Sigmoid colon (tissue), 7 donors: ENCODE data around the gene ARHGDIB. TPM values are rescaled to one million over a fixed set of nuclear protein-coding genes. Genes with fewer than 3 reads are reported as not detected.

Experiments
- DNase-seq: peaks from one replicate; pipeline ENCODE4 v3.0.0-alpha.2; 2019
- H3K27ac ChIP-seq, 4 donors: fragments of 200-600 bp; sonication (generic); one replicate each; pipeline ENCODE4 v1.5.1; 2016 to 2019; ENCODE audit warnings: mild to moderate bottlenecking in 1 of 4
- H3K27me3 ChIP-seq, 3 donors: fragments of 200-600 bp; sonication (generic); one replicate each; pipeline ENCODE4 v1.5.1; 2019; ENCODE audit warnings: mild to moderate bottlenecking in 1 of 3
- H3K36me3 ChIP-seq, 4 donors: fragments of 200-600 bp; sonication (generic); one replicate each; pipeline ENCODE4 v1.5.1; 2016 to 2019
- H3K4me1 ChIP-seq, 4 donors: fragments of 200-600 bp; sonication (generic); one replicate each; pipeline ENCODE4 v1.5.1; 2017 to 2019
- H3K4me3 ChIP-seq, 4 donors: fragments of 200-600 bp; sonication (generic); one replicate each; pipeline ENCODE4 v1.5.1; 2017 to 2019; ENCODE audit warnings: mild to moderate bottlenecking in 2 of 4, moderate library complexity in 1 of 4
- H3K9me3 ChIP-seq, 4 donors: fragments of 200-600 bp in 3 of 4; sonication (generic) in 3 of 4; one replicate each; pipeline versions ENCODE4 v1.5.1 to v1.6.1; 2013 to 2019
- CTCF ChIP-seq, 4 experiments: fragments of 450-650 bp in 3 of 4; fragments of 200-600 bp in 1 of 4; IDR thresholded peaks; one replicate each; pipeline ENCODE4 v1.5.1; 2016 to 2019; ENCODE audit warnings: antibody characterized with exemption in 4 of 4, mild to moderate bottlenecking in 3 of 4, moderate library complexity in 2 of 4
- EP300 ChIP-seq, 4 donors: sonication (generic); formaldehyde crosslinking; IDR thresholded peaks; one replicate each; pipeline ENCODE4 v1.6.1; 2017; ENCODE audit warnings: antibody characterized with exemption in 4 of 4
- POLR2A ChIP-seq, 2 donors: fragments of 450-650 bp; IDR thresholded peaks; one replicate each; pipeline ENCODE4 v1.6.1; 2016; ENCODE audit warnings: antibody characterized with exemption in 2 of 2, mild to moderate bottlenecking in 2 of 2, moderate library complexity in 2 of 2
- POLR2AphosphoS5 ChIP-seq, 4 donors: sonication (generic); formaldehyde crosslinking; IDR thresholded peaks; one replicate each; pipeline ENCODE4 v1.6.1; 2017; ENCODE audit warnings: antibody characterized with exemption in 4 of 4
- WGBS, 2 donors: extraction: QIAGEN DNeasy Blood & Tissue Kit; methylation state at CpG; one replicate each; pipeline ENCODE4 v1.1.7; 2013; 5-methylcytosine and 5-hydroxymethylcytosine counted together
- intact Hi-C: fragments of 100-400 bp; cut with DNase I; formaldehyde crosslinking; loops from one replicate; pipeline ENCODE4 v1.15.1; 2023
- polyA plus RNA-seq, 3 donors: library from polyadenylated mRNA; stranded (reverse); fragments of 200-250 nt; gene quantifications; one replicate each; pipeline ENCODE4 v1.2.3, GENCODE V29; 2013
- total RNA-seq, 4 donors: library from RNA; depleted of rRNA; stranded (reverse); fragments of >200 nt; gene quantifications; one replicate each; pipeline ENCODE4 v1.1.0, GENCODE V29; 2016
- donor health status: healthy with polysubstance abuse.
- donor health status: Bipolar disorder and iron deficiency.
- donor health status: healthy.

Gene ARHGDIB
- total RNA-seq, result 10 to 100 TPM; 21.0 to 71.4 (median 48.8) TPM
- polyA plus RNA-seq, result 100 to 1,000 TPM in 1 of 3 donors, 10 to 100 TPM in 2; 89.5 to 304 (median 93.4) TPM

- peak within 1 kb of the TSS; percentile 40 to 77 (median 60) for H3K27ac ChIP-seq
- no peaks in the 10 kb centered on the region for H3K36me3 ChIP-seq
- peak in 2 of 4 donors; percentile 13 to 37 for TF ChIP-seq POLR2AphosphoS5 (IDR thresholded peaks at IDR 0.05)
- peak in 1 of 2 donors; percentile 8 for TF ChIP-seq POLR2A (IDR thresholded peaks at IDR 0.05)
- TF ChIP-seq CTCF (IDR thresholded peaks at IDR 0.05), result no peak
- no peak for DNase-seq
- peak within 1 kb of the TSS; percentile 7 to 42 (median 22) for H3K4me3 ChIP-seq
- intact Hi-C loops, result no loop called here
- no peaks in the 10 kb centered on the region for H3K9me3 ChIP-seq
- no peaks in the 10 kb centered on the region for H3K27me3 ChIP-seq
- 38 to 63% methylated on average over 14 of the region's 14 CpGs for WGBS, 2 donors
- peaks cover 0 to 10% (median 7%) of the 10 kb centered on the region in 4 donors for H3K4me1 ChIP-seq
These were observed at the start of gene ARHGDIB for GRCh38 chr12:14961466-14962152. TSS of gene ARHGDIB (minus strand) at chr12:14961601. CDS start at chr12:14950712, 10,889 bp downstream.

DNA sequence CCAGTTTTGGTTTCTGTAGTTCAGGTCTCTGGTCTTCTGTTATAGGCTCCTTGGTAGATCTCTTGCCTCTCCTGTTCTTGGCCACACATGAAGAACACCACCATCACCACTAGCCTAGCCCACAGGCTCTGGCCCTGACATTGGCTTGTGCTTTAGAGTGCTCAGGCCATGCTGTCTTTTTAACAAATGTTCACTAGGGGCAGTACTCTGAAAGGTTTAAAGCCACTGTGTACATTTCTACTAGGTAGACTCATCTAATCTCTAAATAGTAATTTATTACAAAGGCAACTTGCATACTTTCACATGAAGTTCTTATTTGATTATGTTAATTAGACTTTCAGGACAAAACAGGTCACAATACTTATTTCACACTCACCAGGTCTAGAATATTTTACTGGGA is 49.8 kb upstream of the ARHGDIB start:
- intact Hi-C loops, result no loop called here
- no peaks in the 10 kb centered on the region for H3K36me3 ChIP-seq
- no peak for DNase-seq
- H3K4me3 ChIP-seq, result no peak overlapping the region
- H3K27ac ChIP-seq, result no peak overlapping the region
- H3K27me3 ChIP-seq, result no peaks in the 10 kb centered on the region
- H3K4me1 ChIP-seq, result peaks cover 0 to 30% (median 22%) of the 10 kb centered on the region in 4 donors
- no peak for TF ChIP-seq POLR2AphosphoS5 (IDR thresholded peaks at IDR 0.05)
- TF ChIP-seq CTCF (IDR thresholded peaks at IDR 0.05), result no peak
- TF ChIP-seq EP300 (IDR thresholded peaks at IDR 0.05), result no peak
- TF ChIP-seq POLR2A (IDR thresholded peaks at IDR 0.05), result no peak
- peaks cover 0 to 2% (median 0%) of the 10 kb centered on the region in 4 donors for H3K9me3 ChIP-seq

DNA sequence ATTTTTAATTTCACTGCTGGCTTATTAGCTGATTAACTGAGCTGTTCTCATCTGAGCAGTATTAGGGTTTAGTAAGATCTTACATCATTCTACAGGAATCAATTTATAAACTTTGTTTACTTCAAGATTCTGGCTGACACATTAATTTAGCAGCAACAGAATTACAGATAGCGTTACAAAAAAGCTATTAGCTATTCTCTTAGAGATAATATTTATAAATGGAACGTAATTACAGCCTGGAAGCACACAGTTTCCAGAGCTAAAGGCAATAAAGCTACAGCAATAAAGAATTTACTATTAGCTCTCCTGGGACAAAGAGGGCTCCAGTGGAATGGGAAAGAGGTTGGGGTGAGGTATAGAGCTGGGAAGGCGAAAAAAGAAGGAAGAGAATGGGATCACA is 46.1 kb upstream of the ARHGDIB start:
- intact Hi-C loops, result no loop called here
- H3K4me1 ChIP-seq, result peaks cover 0 to 34% (median 20%) of the 10 kb centered on the region in 4 donors
- H3K27ac ChIP-seq, result peak overlapping the region in 3 of 4 donors; percentile 59 to 66 (median 65)
- peaks cover 0 to 2% (median 0%) of the 10 kb centered on the region in 4 donors for H3K9me3 ChIP-seq
- H3K27me3 ChIP-seq, result no peaks in the 10 kb centered on the region
- 13 to 49% methylated on average over 3 of the region's 3 CpGs for WGBS, 2 donors
- no peaks in the 10 kb centered on the region for H3K36me3 ChIP-seq
- no peak overlapping the region for H3K4me3 ChIP-seq
- DNase-seq, result no peak
- no peak for TF ChIP-seq CTCF (IDR thresholded peaks at IDR 0.05)
- TF ChIP-seq EP300 (IDR thresholded peaks at IDR 0.05), result no peak

DNA sequence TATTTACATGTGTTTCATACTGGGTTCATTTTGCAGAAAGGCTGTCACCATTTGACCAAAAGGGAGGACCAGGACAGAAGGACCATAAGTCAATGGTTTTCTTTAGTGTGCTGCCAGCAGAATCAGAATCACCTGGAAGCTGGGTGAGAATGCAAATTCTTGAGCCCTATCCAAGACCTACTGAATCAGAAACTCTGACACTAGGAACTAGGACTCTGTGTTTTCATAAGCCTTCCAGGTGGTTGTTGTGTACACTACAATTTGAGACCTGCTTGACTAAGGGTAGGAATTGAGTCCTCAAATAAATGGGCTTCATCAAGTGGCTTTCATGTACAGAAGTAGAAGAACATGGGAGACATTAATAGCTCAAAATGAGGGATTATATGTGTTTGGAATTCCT is 43.7 kb upstream of the ARHGDIB start:
- no peaks in the 10 kb centered on the region for H3K36me3 ChIP-seq
- no peak for TF ChIP-seq POLR2A (IDR thresholded peaks at IDR 0.05)
- peaks cover 0 to 2% (median 0%) of the 10 kb centered on the region in 4 donors for H3K9me3 ChIP-seq
- peaks cover 0 to 59% (median 44%) of the 10 kb centered on the region in 4 donors for H3K4me1 ChIP-seq
- intact Hi-C loops, result no loop called here
- no peak overlapping the region for H3K4me3 ChIP-seq
- H3K27ac ChIP-seq, result peak overlapping the region in 1 of 4 donors; percentile 15
- no peak for DNase-seq
- H3K27me3 ChIP-seq, result no peaks in the 10 kb centered on the region

DNA sequence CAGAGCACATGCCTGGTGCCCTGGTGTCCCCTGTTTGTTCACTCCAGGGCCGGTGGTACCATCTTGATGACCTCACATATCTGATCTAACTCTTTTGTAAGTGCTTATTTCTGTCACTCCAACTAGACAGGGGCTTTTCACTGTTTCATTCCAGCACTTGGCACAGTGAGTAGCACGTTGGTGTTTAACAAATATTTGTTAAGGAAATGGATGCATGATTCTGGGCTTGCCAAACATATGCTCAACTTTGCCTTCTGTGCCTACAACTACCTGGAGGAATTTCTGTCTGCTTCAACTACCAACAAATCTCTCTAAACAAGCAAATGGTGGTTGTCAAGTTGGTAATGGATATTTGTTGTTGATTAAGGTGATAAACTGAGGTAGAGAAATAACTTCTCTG is 43.0 kb upstream of the ARHGDIB start:
- Histone ChIP-seq H3K4me3 (no peak overlapping the region), H3K27me3 (no peaks in the 10 kb centered on the region), H3K36me3 (no peaks in the 10 kb centered on the region), H3K4me1 (peaks cover 0 to 66% (median 50%) of the 10 kb centered on the region in 4 donors), H3K27ac (peak overlapping the region in 2 of 4 donors; percentile 15 to 82), H3K9me3 (no peaks in the 10 kb centered on the region)
- DNase-seq, result no peak
- TF ChIP-seq POLR2AphosphoS5 (IDR thresholded peaks at IDR 0.05) (no peak), POLR2A (IDR thresholded peaks at IDR 0.05) (no peak), EP300 (IDR thresholded peaks at IDR 0.05) (no peak), CTCF (IDR thresholded peaks at IDR 0.05) (no peak)
- WGBS, 2 donors, result 50 to 76% methylated on average over 2 of the region's 2 CpGs
- intact Hi-C loops, result no loop called here
